GM18498 (cell line): ENCODE results near the gene MEGF10.
A peak's percentile ranks its signal among the peaks of the same experiment; 100 is the strongest.

Source experiments
- ATAC-seq: cut with Tn5 transposase; IDR thresholded peaks from one replicate; pipeline ENCODE4 v1.9.1; 2021; ENCODE audit warnings: mild to moderate bottlenecking, moderate library complexity; ENCODE audit not compliant: unreplicated experiment

The MEGF10 gene

GRCh38 chr5:127431977-127432585 is 141.5 kb downstream of the MEGF10 start:
- ATAC-seq, result no peak

GRCh38 chr5:127433526-127433925 is 142.9 kb downstream of the MEGF10 start:
- no peak for ATAC-seq

GRCh38 chr5:127434588-127434987 is 144.0 kb downstream of the MEGF10 start:
- ATAC-seq, result no peak

- ATAC-seq, result no peak
Measured at GRCh38 chr5:127435821-127436220, 145.2 kb downstream of the MEGF10 start.

DNA sequence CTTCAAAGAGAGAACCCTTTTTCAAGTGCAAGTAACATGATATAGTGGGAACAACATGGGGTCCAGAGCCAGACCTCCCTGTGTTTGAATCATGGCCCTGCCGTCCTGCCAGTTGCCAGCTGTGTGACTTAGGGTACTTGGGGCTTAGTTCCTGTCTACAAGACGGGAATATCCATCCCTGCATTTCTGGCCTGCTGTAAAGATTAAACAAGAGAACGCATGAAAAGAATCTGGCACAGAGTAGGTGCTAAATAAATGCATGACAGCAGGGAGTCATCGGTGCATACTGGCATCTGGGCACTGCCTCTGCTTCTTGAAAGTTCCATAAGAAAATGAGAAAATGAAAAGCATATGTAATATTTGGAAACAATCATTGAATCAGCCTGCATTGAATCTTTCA is 149.0 kb downstream of the MEGF10 start:
- ATAC-seq, result no peak

DNA sequence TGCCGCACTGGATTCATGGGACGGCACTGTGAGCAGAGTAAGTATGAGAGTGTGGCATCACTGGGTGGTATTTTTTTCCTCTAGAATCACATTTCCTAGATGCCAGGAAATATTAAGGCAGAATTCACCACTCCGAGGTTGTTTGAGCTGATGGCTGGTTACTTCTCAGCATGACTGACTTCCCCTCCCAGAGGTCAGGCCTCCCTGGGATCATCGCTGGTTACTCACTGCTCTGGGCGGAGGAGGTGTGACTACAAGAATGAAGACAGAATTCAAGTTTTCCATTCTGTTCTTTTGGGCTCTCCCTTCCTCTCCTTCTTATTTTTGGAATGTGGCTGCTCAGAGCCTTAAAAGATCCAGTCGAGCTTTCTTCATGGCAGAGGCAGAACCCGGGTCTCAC is 150.2 kb downstream of the MEGF10 start:
- no peak for ATAC-seq

DNA sequence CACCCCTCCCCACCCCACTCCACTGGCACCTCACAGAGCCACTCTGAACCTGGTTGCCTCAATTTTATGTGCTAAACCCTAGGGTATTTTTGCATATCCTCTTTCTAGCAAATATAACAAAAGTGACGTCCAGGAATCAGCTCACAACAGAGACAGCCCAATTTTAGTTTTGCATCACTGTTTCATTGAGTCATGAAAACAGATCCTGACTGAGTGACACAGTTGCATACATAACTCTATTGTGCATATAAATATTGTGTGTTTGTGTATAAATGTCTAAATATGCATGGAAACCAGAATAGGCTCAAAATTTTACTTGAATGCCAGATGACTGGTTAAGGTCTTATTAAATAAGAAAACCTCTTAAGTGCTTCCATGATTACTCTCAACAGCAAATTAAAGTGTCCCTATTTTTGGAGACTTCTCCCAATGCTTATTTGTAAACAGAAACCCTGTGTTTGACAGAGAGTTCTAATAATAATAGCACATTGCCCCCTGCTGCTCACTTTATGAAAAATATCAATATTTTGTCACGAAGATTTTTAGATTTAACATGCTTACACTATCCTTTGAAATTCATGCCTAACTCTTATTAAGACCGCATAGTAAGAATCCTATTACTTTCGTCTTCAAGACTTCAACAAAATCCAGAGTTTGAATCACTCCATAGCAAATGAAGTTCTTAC is 151.3 kb downstream of the MEGF10 start:
- ATAC-seq, result no peak

DNA sequence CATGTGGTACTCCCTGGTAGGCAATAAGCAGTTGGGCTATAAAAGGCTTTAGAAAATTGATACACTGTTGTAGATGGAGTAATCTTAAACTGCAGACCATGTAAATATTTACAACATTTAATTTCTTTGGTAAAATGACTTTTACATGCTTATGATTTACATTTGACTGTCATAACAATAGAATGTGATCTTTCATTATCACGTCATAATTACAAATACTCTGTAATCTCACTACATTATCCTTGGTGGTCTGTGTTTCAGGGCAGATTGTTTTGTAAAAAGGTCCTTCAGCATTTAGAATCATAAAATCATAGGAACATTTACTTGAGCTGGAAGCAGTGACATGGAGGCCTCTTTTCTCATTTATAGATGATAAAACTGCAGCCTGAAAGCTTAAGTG is 153.6 kb downstream of the MEGF10 start:
- ATAC-seq, result no peak

- ATAC-seq, result no peak
Measured at GRCh38 chr5:127445328-127445727, 154.7 kb downstream of the MEGF10 start.

- no peak for ATAC-seq
Measured at GRCh38 chr5:127446626-127447025, 156.0 kb downstream of the MEGF10 start.

DNA sequence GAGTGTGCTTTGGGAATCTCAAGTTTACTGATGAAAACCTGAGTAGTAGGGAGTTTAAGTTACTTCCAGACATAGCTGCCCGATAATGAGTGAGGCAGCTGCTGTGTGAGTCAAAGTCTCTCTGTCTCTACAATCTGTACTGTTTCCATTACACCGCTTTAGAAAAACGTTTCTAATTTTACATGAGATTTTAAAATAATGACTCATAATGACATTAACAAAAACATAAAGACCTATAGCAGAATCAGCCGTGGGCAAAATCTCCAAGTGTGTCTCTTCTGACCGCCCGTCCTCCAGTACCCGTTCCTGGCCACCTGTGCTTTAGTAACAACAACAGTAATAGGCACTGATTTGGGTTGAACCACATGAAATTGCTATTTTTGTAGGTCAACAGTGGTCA is 157.2 kb downstream of the MEGF10 start:
- no peak for ATAC-seq

DNA sequence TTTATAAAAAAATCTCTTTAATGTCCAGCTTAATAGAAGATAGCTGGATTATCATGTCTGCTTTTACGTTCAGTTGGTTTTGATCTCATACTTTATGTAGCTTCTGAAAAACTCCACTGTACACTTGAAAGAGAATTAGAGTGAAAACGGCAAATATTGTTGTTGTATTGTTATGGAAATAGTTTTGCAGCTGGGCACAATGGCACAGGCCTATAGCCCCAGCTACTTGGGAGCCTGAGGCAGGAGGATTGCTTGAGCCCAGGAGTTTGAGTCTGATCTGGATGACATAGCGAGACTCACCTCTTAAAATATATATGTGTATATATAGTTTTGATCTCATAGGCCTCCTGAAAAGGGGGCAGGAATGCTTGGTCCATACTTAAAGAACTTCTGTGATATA is 159.4 kb downstream of the MEGF10 start:
- ATAC-seq, result no peak

DNA sequence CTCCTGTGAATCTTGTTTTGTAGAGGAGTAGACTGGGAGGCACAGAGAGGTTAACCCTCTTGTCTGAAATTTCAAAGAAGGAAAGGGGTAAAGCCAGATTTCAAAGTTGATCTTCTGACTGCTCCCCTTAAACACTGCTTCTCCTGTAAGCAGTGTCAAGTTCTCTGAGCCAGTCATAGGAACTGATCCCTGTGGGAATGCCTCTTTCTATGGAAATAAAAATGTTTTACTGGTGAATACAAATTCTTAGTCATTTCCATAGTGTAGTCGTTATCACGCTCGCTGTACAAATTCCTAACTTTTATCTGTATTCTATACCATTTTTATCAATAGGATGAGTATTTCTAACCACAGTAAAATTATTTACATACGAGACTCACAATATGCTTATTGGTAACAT is 160.5 kb downstream of the MEGF10 start:
- ATAC-seq, result no peak

GRCh38 chr5:127452626-127453025 is 162.0 kb downstream of the MEGF10 start:
- no peak for ATAC-seq

- ATAC-seq, result no peak
Measured at GRCh38 chr5:127471211-127471610, 180.6 kb downstream of the MEGF10 start.

- no peak for ATAC-seq
Measured at GRCh38 chr5:127472700-127473099, 182.1 kb downstream of the MEGF10 start.

GRCh38 chr5:127486471-127486870 is 195.9 kb downstream of the MEGF10 start:
- ATAC-seq, result no peak

DNA sequence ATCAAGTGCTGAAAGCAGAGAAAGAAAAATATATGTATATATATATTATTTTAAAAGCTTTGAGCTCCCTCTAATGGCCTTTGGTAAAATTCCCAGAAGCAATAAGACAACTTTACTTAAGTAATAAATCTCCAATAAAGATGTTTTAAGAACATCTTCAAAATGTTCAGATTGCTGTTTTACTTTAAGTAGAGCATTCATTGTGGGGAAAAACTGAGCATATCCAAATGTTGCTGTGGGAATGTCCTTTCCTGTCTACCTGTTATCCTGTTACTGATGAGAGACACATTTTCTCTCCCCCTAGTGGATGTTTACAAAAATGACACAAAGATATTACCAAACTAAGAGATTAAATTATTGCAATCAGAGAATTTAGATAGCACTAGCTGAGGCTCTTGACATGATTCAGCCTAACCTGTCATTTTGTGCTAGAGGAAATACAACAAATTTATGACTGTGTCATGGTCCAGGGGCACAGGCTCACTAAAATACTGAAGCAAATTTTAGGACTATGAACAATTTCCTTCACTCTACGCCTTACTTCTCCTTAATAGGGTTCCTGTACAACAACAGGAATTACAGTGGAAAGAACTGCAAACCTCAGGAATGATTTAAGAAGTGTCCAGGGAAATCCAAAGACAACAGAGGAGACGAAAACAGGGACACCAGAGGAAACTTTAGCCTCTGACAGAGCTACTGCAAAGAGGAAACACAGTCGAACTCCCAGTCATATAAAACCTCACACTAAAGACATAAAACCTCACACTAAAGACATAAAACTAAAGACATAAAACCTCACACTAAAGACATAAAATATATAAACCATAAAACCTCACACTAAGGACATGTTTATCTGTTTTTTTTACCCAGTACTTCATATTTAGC is 202.5 kb downstream of the MEGF10 start:
- ATAC-seq, result peak; percentile 76

DNA sequence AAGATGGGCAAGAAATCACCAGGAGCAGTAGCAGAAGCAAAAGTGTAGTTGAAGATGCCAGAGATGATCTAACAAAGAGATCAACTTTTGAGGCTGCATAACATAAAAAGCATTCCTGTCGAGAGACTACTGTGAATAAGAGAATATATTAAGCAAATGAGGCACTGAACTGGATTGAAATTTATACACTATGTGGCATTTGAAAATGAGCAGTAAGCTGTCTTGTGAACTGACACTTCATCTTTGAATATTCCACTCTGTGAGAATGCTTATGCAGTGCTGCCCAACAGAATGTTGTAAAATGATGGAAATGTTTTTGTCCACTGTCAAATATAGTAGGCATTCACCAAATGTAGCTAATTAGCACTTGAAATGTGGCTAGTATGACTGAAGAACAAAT is 208.0 kb downstream of the MEGF10 start:
- no peak for ATAC-seq

DNA sequence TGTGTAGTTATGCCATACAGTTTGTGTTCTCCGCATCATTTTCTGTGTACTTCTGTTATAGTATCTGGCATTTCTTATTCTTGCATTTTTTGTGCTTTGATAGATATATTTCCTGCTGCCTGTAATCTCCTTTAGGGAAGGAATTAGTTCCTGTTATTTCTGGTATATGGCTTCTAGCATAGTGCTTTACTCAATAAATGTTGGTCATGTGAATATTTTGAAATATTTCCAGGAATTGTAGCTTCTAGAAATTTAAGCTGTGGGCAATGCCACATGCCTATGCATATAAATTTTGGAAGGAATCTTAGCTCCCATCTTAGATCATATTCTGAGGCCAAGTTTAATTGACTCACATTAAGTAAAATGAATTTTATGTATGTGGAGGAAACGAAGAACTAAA is 215.3 kb downstream of the MEGF10 start:
- no peak for ATAC-seq

GRCh38 chr5:127506616-127507015 is 216.0 kb downstream of the MEGF10 start:
- no peak for ATAC-seq
